BLaER1 treated with 17β-estradiol and CSF1 and Interleukin-3, amounts not matched to agents 10 nM and 100 nM (cell line): ENCODE measurements around the gene SDK2.
A peak's percentile ranks its signal among the peaks of the same experiment; 100 is the strongest.

Experiments used
- H3K27ac ChIP-seq, 11 experiments: shearing (Covaris generic); formaldehyde crosslinking; 2 replicates each; pipeline ENCODE4 v1.8.1; 2022
- H3K27me3 ChIP-seq, 11 experiments: shearing (Covaris generic); formaldehyde crosslinking; 2 replicates each; pipeline ENCODE4 v1.8.1; 2022
- H3K36me3 ChIP-seq, 11 experiments: shearing (Covaris generic); formaldehyde crosslinking; 2 replicates each; pipeline ENCODE4 v1.8.1; 2022
- H3K4me1 ChIP-seq, 10 experiments: shearing (Covaris generic); formaldehyde crosslinking; 2 replicates each; pipeline ENCODE4 v1.8.1; 2022
- H3K4me2 ChIP-seq, 11 experiments: shearing (Covaris generic); formaldehyde crosslinking; 2 replicates each; pipeline ENCODE4 v1.8.1; 2022
- H3K4me3 ChIP-seq, 10 experiments: shearing (Covaris generic); formaldehyde crosslinking; 2 replicates each; pipeline ENCODE4 v1.8.1; 2022
- H3K9ac ChIP-seq, 11 experiments: shearing (Covaris generic); formaldehyde crosslinking; 2 replicates each; pipeline ENCODE4 v1.8.1; 2022
- H3K9me3 ChIP-seq, 11 experiments: shearing (Covaris generic); formaldehyde crosslinking; replicated peaks in 1 of 11; 2 replicates each; pipeline ENCODE4 v1.8.1; 2022
- H4K20me1 ChIP-seq, 11 experiments: shearing (Covaris generic); formaldehyde crosslinking; 2 replicates each; pipeline ENCODE4 v1.8.1; 2022
- Cebpa-rat ChIP-seq, 11 experiments: shearing (Covaris generic); IDR thresholded peaks; 2 replicates each; pipeline ENCODE4 v1.8.1; 2022

The SDK2 gene

GRCh38 chr17:73684183-73684582 is 39.9 kb upstream of the SDK2 start:
- Histone ChIP-seq H3K27me3 (no peaks in the 10 kb centered on the region), H3K27ac (no peak overlapping the region), H3K4me2 (no peak overlapping the region), H4K20me1 (no peaks in the 10 kb centered on the region), H3K9ac (no peak overlapping the region), H3K36me3 (no peaks in the 10 kb centered on the region), H3K9me3 (peaks cover 16 to 24% (median 21%) of the 10 kb centered on the region in 11 experiments), H3K4me1 (peaks cover 0 to 6% (median 0%) of the 10 kb centered on the region in 10 experiments; a peak in 1 of 20 replicates), H3K4me3 (no peak overlapping the region)
- no peak for TF ChIP-seq Cebpa-rat (IDR thresholded peaks at IDR 0.05)

GRCh38 chr17:73683771-73684170 is 39.5 kb upstream of the SDK2 start:
- Histone ChIP-seq H3K27me3 (no peaks in the 10 kb centered on the region), H4K20me1 (no peaks in the 10 kb centered on the region)
- no peak for TF ChIP-seq Cebpa-rat (IDR thresholded peaks at IDR 0.05)

GRCh38 chr17:73681946-73682345 is 37.7 kb upstream of the SDK2 start:
- no peak overlapping the region for H3K4me2 ChIP-seq
- no peaks in the 10 kb centered on the region for H3K36me3 ChIP-seq
- no peak for TF ChIP-seq Cebpa-rat (IDR thresholded peaks at IDR 0.05)
- H3K4me1 ChIP-seq, result no peaks in the 10 kb centered on the region
- H3K27ac ChIP-seq, result no peak overlapping the region
- H3K4me3 ChIP-seq, result no peak overlapping the region
- H3K27me3 ChIP-seq, result no peaks in the 10 kb centered on the region
- H4K20me1 ChIP-seq, result no peaks in the 10 kb centered on the region
- H3K9me3 ChIP-seq, result peaks cover 16 to 24% (median 21%) of the 10 kb centered on the region in 11 experiments
- no peak overlapping the region for H3K9ac ChIP-seq

More at GRCh38 chr17:73683771-73684170, 39.5 kb upstream of the SDK2 start:
- no peak overlapping the region for H3K4me3 ChIP-seq
- no peak overlapping the region for H3K4me2 ChIP-seq
- no peak overlapping the region for H3K9ac ChIP-seq
- no peak overlapping the region for H3K27ac ChIP-seq
- peaks cover 0 to 6% (median 0%) of the 10 kb centered on the region in 10 experiments; a peak in 1 of 20 replicates for H3K4me1 ChIP-seq
- peaks cover 16 to 24% (median 21%) of the 10 kb centered on the region in 11 experiments for H3K9me3 ChIP-seq
- H3K36me3 ChIP-seq, result no peaks in the 10 kb centered on the region

GRCh38 chr17:73679476-73679875 is 35.2 kb upstream of the SDK2 start:
- no peak overlapping the region for H3K9ac ChIP-seq
- no peak overlapping the region for H3K27ac ChIP-seq
- H3K4me3 ChIP-seq, result no peak overlapping the region
- no peaks in the 10 kb centered on the region for H4K20me1 ChIP-seq
- H3K36me3 ChIP-seq, result no peaks in the 10 kb centered on the region
- no peak for TF ChIP-seq Cebpa-rat (IDR thresholded peaks at IDR 0.05)
- no peaks in the 10 kb centered on the region for H3K4me1 ChIP-seq
- H3K9me3 ChIP-seq, result peaks cover 16 to 24% (median 21%) of the 10 kb centered on the region in 11 experiments
- no peaks in the 10 kb centered on the region for H3K27me3 ChIP-seq
- no peak overlapping the region for H3K4me2 ChIP-seq

- Histone ChIP-seq H3K9ac (no peak overlapping the region), H4K20me1 (no peaks in the 10 kb centered on the region), H3K27ac (no peak overlapping the region), H3K27me3 (no peaks in the 10 kb centered on the region), H3K4me1 (no peaks in the 10 kb centered on the region), H3K4me3 (no peak overlapping the region), H3K36me3 (no peaks in the 10 kb centered on the region), H3K9me3 (peaks cover 16 to 24% (median 21%) of the 10 kb centered on the region in 11 experiments), H3K4me2 (no peak overlapping the region)
- no peak for TF ChIP-seq Cebpa-rat (IDR thresholded peaks at IDR 0.05)
Measured at GRCh38 chr17:73678999-73679398, 34.8 kb upstream of the SDK2 start.

GRCh38 chr17:73669771-73670170 is 25.5 kb upstream of the SDK2 start:
- no peaks in the 10 kb centered on the region for H4K20me1 ChIP-seq
- H3K4me3 ChIP-seq, result no peak overlapping the region
- TF ChIP-seq Cebpa-rat (IDR thresholded peaks at IDR 0.05), result no peak
- H3K27ac ChIP-seq, result no peak overlapping the region
- no peak overlapping the region for H3K9ac ChIP-seq
- H3K36me3 ChIP-seq, result no peaks in the 10 kb centered on the region
- H3K4me2 ChIP-seq, result no peak overlapping the region
- peaks cover 8 to 16% (median 11%) of the 10 kb centered on the region in 11 experiments for H3K9me3 ChIP-seq
- H3K27me3 ChIP-seq, result no peaks in the 10 kb centered on the region
- peaks cover 23 to 42% (median 41%) of the 10 kb centered on the region in 10 experiments for H3K4me1 ChIP-seq

GRCh38 chr17:73667181-73667959 is 23.1 kb upstream of the SDK2 start:
- Histone ChIP-seq H3K9ac (peak overlapping the region in 9 of 11 experiments; percentile 33 to 70 (median 63); a peak in 13 of 22 replicates), H3K4me3 (peak overlapping the region in 4 of 10 experiments; percentile 3 to 24 (median 15); a peak in 7 of 20 replicates), H3K9me3 (peaks cover 8 to 16% (median 11%) of the 10 kb centered on the region in 11 experiments), H3K4me1 (peaks cover 23 to 47% (median 44%) of the 10 kb centered on the region in 10 experiments), H3K36me3 (no peaks in the 10 kb centered on the region), H4K20me1 (no peaks in the 10 kb centered on the region), H3K27me3 (no peaks in the 10 kb centered on the region), H3K27ac (peak overlapping the region in 9 of 11 experiments; percentile 61 to 89 (median 84); a peak in 18 of 22 replicates), H3K4me2 (peak overlapping the region; percentile 59 to 87 (median 77))
- peak in 8 of 11 experiments; percentile 63 to 87 (median 75); a peak in 15 of 22 replicates for TF ChIP-seq Cebpa-rat (IDR thresholded peaks at IDR 0.05)

GRCh38 chr17:73663614-73664013 is 19.4 kb upstream of the SDK2 start:
- peaks cover 0 to 4% (median 0%) of the 10 kb centered on the region in 11 experiments; a peak in 3 of 22 replicates for H3K9me3 ChIP-seq
- H3K36me3 ChIP-seq, result no peaks in the 10 kb centered on the region
- no peaks in the 10 kb centered on the region for H3K27me3 ChIP-seq
- no peak for TF ChIP-seq Cebpa-rat (IDR thresholded peaks at IDR 0.05)
- H3K9ac ChIP-seq, result no peak overlapping the region
- H3K27ac ChIP-seq, result no peak overlapping the region
- no peaks in the 10 kb centered on the region for H4K20me1 ChIP-seq
- H3K4me3 ChIP-seq, result no peak overlapping the region
- peaks cover 23 to 43% (median 41%) of the 10 kb centered on the region in 10 experiments for H3K4me1 ChIP-seq
- no peak overlapping the region for H3K4me2 ChIP-seq

- Histone ChIP-seq H3K27ac (no peak overlapping the region), H4K20me1 (no peaks in the 10 kb centered on the region), H3K4me3 (no peak overlapping the region), H3K9me3 (peaks cover 0 to under 1% (median 0%) of the 10 kb centered on the region in 11 experiments; a peak in 2 of 22 replicates), H3K36me3 (no peaks in the 10 kb centered on the region), H3K9ac (no peak overlapping the region), H3K4me1 (peaks cover 0 to 20% (median 9%) of the 10 kb centered on the region in 10 experiments; a peak in 13 of 20 replicates), H3K4me2 (no peak overlapping the region), H3K27me3 (no peaks in the 10 kb centered on the region)
- no peak for TF ChIP-seq Cebpa-rat (IDR thresholded peaks at IDR 0.05)
Measured at GRCh38 chr17:73660366-73660765, 16.1 kb upstream of the SDK2 start.
